Lower lobe of right lung (tissue), 2 donors: ENCODE results near the gene BCKDHB. TPM values are rescaled to one million over a fixed set of nuclear protein-coding genes. Genes with fewer than 3 reads are reported as not detected.
"Not testable (repeated sequence)": the region's sequence is repeated elsewhere in the genome, so short reads cannot be mapped to it uniquely, and the experiment has no call there.

Source experiments
- ATAC-seq, 2 donors: fragments of 200-7000 bp; cut with Tn5 transposase; one replicate each; pipeline ENCODE4 v1.9.1; 2020 to 2022; ENCODE audit warnings: mild to moderate bottlenecking in 2 of 2, moderate library complexity in 2 of 2
- DNase-seq: peaks from one replicate; pipeline ENCODE4 v3.0.0-alpha.2; 2020
- H3K27ac ChIP-seq: fragments of 200-600 bp; one replicate; pipeline ENCODE4 v1.8.0; 2022
- H3K27me3 ChIP-seq: fragments of 200-600 bp; one replicate; pipeline ENCODE4 v1.8.0; 2022; ENCODE audit warnings: low read depth
- H3K36me3 ChIP-seq: fragments of 200-600 bp; one replicate; pipeline ENCODE4 v1.8.0; 2022; ENCODE audit warnings: mild to moderate bottlenecking
- H3K4me1 ChIP-seq: fragments of 200-600 bp; one replicate; pipeline ENCODE4 v1.8.0; 2022
- H3K4me3 ChIP-seq: fragments of 200-600 bp; one replicate; pipeline ENCODE4 v1.8.0; 2022; ENCODE audit warnings: mild to moderate bottlenecking
- H3K9me3 ChIP-seq: fragments of 200-600 bp; one replicate; pipeline ENCODE4 v1.8.0; 2022
- CTCF ChIP-seq: fragments of 200-600 bp; IDR thresholded peaks from one replicate; pipeline ENCODE4 v1.8.0; 2022; ENCODE audit warnings: antibody characterized with exemption, mild to moderate bottlenecking
- intact Hi-C: fragments of 100-400 bp; cut with DNase I; formaldehyde crosslinking; loops from one replicate; pipeline ENCODE4 v1.11.0; 2022
- total RNA-seq: library from RNA; stranded (reverse); fragmentation: NEBNext Ultra II Directional; extraction: Animal tissue kit (Norgen Biotek cat#: 25700); gene quantifications from one replicate; pipeline ENCODE4 v1.2.1, GENCODE V29; 2021
- donor health status: DM: no; HTN: yes; CAD: no; lungs with severe emphysema.

The BCKDHB gene
- total RNA-seq, 1 donor from 2014 or later, result 13.8 TPM

GRCh38 chr6:80287112-80287511, 180.6 kb downstream of the BCKDHB start:
- no peak for DNase-seq
- Histone ChIP-seq H3K27me3 (no peaks in the 10 kb centered on the region), H3K9me3 (no peaks in the 10 kb centered on the region), H3K4me1 (no peaks in the 10 kb centered on the region), H3K27ac (no peak overlapping the region), H3K4me3 (no peak overlapping the region), H3K36me3 (no peaks in the 10 kb centered on the region)
- intact Hi-C loops, result no loop called here
- no peak for TF ChIP-seq CTCF
- no peak for ATAC-seq

GRCh38 chr6:80287607-80288006, 181.1 kb downstream of the BCKDHB start:
- no peaks in the 10 kb centered on the region for H3K4me1 ChIP-seq
- H3K27me3 ChIP-seq, result no peaks in the 10 kb centered on the region
- intact Hi-C loops, result no loop called here
- no peaks in the 10 kb centered on the region for H3K9me3 ChIP-seq
- H3K36me3 ChIP-seq, result no peaks in the 10 kb centered on the region
- H3K27ac ChIP-seq, result no peak overlapping the region
- TF ChIP-seq CTCF, result no peak
- no peak for ATAC-seq
- DNase-seq, result no peak
- no peak overlapping the region for H3K4me3 ChIP-seq

- DNase-seq (no peak), ATAC-seq (no peak)
- no peak for TF ChIP-seq CTCF
- Histone ChIP-seq H3K4me3 (no peak overlapping the region), H3K27ac (no peak overlapping the region), H3K27me3 (no peaks in the 10 kb centered on the region), H3K36me3 (no peaks in the 10 kb centered on the region), H3K4me1 (no peaks in the 10 kb centered on the region), H3K9me3 (peaks cover 19% of the 10 kb centered on the region)
- intact Hi-C loops, result no loop called here
These were observed 183.3 kb downstream of the BCKDHB start for GRCh38 chr6:80289727-80290126.

- H3K36me3 ChIP-seq, DNase-seq, H3K4me1 ChIP-seq, H3K27ac ChIP-seq, H3K4me3 ChIP-seq, ATAC-seq, intact Hi-C loops, H3K27me3 ChIP-seq: not testable (repeated sequence)
- H3K9me3 ChIP-seq, result peaks cover 24% of the 10 kb centered on the region
These were observed 188.1 kb downstream of the BCKDHB start for GRCh38 chr6:80294531-80294930.

- Histone ChIP-seq H3K27ac (no peak overlapping the region), H3K36me3 (no peaks in the 10 kb centered on the region), H3K27me3 (no peaks in the 10 kb centered on the region), H3K4me3 (no peak overlapping the region), H3K4me1 (no peaks in the 10 kb centered on the region), H3K9me3 (no peaks in the 10 kb centered on the region)
- DNase-seq (no peak), ATAC-seq (no peak)
- no peak for TF ChIP-seq CTCF
- intact Hi-C loops, result no loop called here
These were observed 196.2 kb downstream of the BCKDHB start for GRCh38 chr6:80302716-80303115.

GRCh38 chr6:80304014-80304413, 197.5 kb downstream of the BCKDHB start:
- Histone ChIP-seq H3K4me3 (no peak overlapping the region), H3K27me3 (no peaks in the 10 kb centered on the region), H3K27ac (no peak overlapping the region), H3K4me1 (no peaks in the 10 kb centered on the region), H3K36me3 (no peaks in the 10 kb centered on the region), H3K9me3 (no peaks in the 10 kb centered on the region)
- no peak for TF ChIP-seq CTCF
- no peak for DNase-seq
- no peak for ATAC-seq
- intact Hi-C loops, result no loop called here
